Measurements from ENCODE around the gene PTPDC1.

- TF ChIP-seq, protein P1, sequence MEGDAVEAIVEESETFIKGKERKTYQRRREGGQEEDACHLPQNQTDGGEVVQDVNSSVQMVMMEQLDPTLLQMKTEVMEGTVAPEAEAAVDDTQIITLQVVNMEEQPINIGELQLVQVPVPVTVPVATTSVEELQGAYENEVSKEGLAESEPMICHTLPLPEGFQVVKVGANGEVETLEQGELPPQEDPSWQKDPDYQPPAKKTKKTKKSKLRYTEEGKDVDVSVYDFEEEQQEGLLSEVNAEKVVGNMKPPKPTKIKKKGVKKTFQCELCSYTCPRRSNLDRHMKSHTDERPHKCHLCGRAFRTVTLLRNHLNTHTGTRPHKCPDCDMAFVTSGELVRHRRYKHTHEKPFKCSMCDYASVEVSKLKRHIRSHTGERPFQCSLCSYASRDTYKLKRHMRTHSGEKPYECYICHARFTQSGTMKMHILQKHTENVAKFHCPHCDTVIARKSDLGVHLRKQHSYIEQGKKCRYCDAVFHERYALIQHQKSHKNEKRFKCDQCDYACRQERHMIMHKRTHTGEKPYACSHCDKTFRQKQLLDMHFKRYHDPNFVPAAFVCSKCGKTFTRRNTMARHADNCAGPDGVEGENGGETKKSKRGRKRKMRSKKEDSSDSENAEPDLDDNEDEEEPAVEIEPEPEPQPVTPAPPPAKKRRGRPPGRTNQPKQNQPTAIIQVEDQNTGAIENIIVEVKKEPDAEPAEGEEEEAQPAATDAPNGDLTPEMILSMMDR (IDR thresholded peaks at IDR 0.05): no peak
- no peak for TF ChIP-seq EZH2 (IDR thresholded peaks at IDR 0.05)
Observed at GRCh38 chr9:94139672-94140417, 55.6 kb downstream of the PTPDC1 start.
